ENCODE measurements around the gene EIF3I.
A peak's percentile ranks its signal among the peaks of the same experiment; 100 is the strongest.

Gene EIF3I

GRCh38 chr1:32186077-32186476 lies 36.1 kb upstream of the EIF3I start:
- TF ChIP-seq TAF1 (IDR thresholded peaks at IDR 0.05; ENCODE audit: borderline replicate concordance, low read depth, low read length) (no peak), POLR2AphosphoS5 (IDR thresholded peaks at IDR 0.05; ENCODE audit: low read depth, low read length) (no peak), POLR2A (IDR thresholded peaks at IDR 0.05; ENCODE audit: low read depth, low read length) (no peak)
- no peak for FAIRE-seq
- DNase-seq (ENCODE audit: insufficient read length) = no peak

- TF ChIP-seq TAF1 (IDR thresholded peaks at IDR 0.05; ENCODE audit: borderline replicate concordance, low read depth, low read length) (no peak), POLR2AphosphoS5 (IDR thresholded peaks at IDR 0.05; ENCODE audit: low read depth, low read length) (no peak), POLR2A (IDR thresholded peaks at IDR 0.05; ENCODE audit: low read depth, low read length) (no peak)
- DNase-seq (ENCODE audit: insufficient read length) (no peak), FAIRE-seq (no peak)
Observed at GRCh38 chr1:32186491-32186890, 35.7 kb upstream of the EIF3I start.

GRCh38 chr1:32187850-32188249 lies 34.4 kb upstream of the EIF3I start:
- DNase-seq (ENCODE audit: insufficient read length) (no peak), FAIRE-seq (no peak)
- TF ChIP-seq TAF1 (IDR thresholded peaks at IDR 0.05; ENCODE audit: borderline replicate concordance, low read depth, low read length) (no peak), POLR2A (IDR thresholded peaks at IDR 0.05; ENCODE audit: low read depth, low read length) (no peak), POLR2AphosphoS5 (IDR thresholded peaks at IDR 0.05; ENCODE audit: low read depth, low read length) (no peak)

GRCh38 chr1:32192220-32192948 lies 29.8 kb upstream of the EIF3I start:
- no peak for FAIRE-seq
- TF ChIP-seq POLR2AphosphoS5 (IDR thresholded peaks at IDR 0.05; ENCODE audit: low read depth, low read length) (no peak), TAF1 (IDR thresholded peaks at IDR 0.05; ENCODE audit: borderline replicate concordance, low read depth, low read length) (no peak), POLR2A (IDR thresholded peaks at IDR 0.05; ENCODE audit: low read depth, low read length) (no peak; the same call in 1 of the 2 replicates)
- DNase-seq (ENCODE audit: insufficient read length) = no peak

- TF ChIP-seq POLR2A (IDR thresholded peaks at IDR 0.05; ENCODE audit: low read depth, low read length) (no peak), POLR2AphosphoS5 (IDR thresholded peaks at IDR 0.05; ENCODE audit: low read depth, low read length) (no peak), TAF1 (IDR thresholded peaks at IDR 0.05; ENCODE audit: borderline replicate concordance, low read depth, low read length) (no peak)
- DNase-seq (ENCODE audit: insufficient read length) = no peak
- FAIRE-seq = no peak
Observed at GRCh38 chr1:32194984-32195383, 27.2 kb upstream of the EIF3I start.

- DNase-seq (ENCODE audit: insufficient read length) = no peak
- FAIRE-seq = no peak
- TF ChIP-seq TAF1 (IDR thresholded peaks at IDR 0.05; ENCODE audit: borderline replicate concordance, low read depth, low read length) (no peak), POLR2A (IDR thresholded peaks at IDR 0.05; ENCODE audit: low read depth, low read length) (no peak), POLR2AphosphoS5 (IDR thresholded peaks at IDR 0.05; ENCODE audit: low read depth, low read length) (peak; percentile 36; the same call in 1 of the 2 replicates)
Observed at GRCh38 chr1:32195531-32195930, 26.7 kb upstream of the EIF3I start.

- DNase-seq (ENCODE audit: insufficient read length) = no peak
- TF ChIP-seq TAF1 (IDR thresholded peaks at IDR 0.05; ENCODE audit: borderline replicate concordance, low read depth, low read length) = no peak
- TF ChIP-seq POLR2AphosphoS5 (IDR thresholded peaks at IDR 0.05; ENCODE audit: low read depth, low read length) = peak; percentile 27; the same call in 1 of the 2 replicates
- FAIRE-seq = no peak
Observed at GRCh38 chr1:32195972-32196823, 26.0 kb upstream of the EIF3I start.

- DNase-seq (ENCODE audit: insufficient read length) (no peak), FAIRE-seq (no peak)
Observed at GRCh38 chr1:32197074-32197473, 25.1 kb upstream of the EIF3I start.

GRCh38 chr1:32197837-32198236 lies 24.4 kb upstream of the EIF3I start:
- TF ChIP-seq POLR2AphosphoS5 (IDR thresholded peaks at IDR 0.05; ENCODE audit: low read depth, low read length) = no peak
- TF ChIP-seq POLR2A (IDR thresholded peaks at IDR 0.05; ENCODE audit: low read depth, low read length) = no peak
- TF ChIP-seq TAF1 (IDR thresholded peaks at IDR 0.05; ENCODE audit: borderline replicate concordance, low read depth, low read length) = no peak
- DNase-seq (ENCODE audit: insufficient read length) = no peak
- no peak for FAIRE-seq

More at GRCh38 chr1:32197074-32197473, 25.1 kb upstream of the EIF3I start:
- TF ChIP-seq POLR2AphosphoS5 (IDR thresholded peaks at IDR 0.05; ENCODE audit: low read depth, low read length) (no peak; the same call in 1 of the 2 replicates), POLR2A (IDR thresholded peaks at IDR 0.05; ENCODE audit: low read depth, low read length) (no peak), TAF1 (IDR thresholded peaks at IDR 0.05; ENCODE audit: borderline replicate concordance, low read depth, low read length) (no peak)

GRCh38 chr1:32198237-32199042 lies 23.8 kb upstream of the EIF3I start:
- FAIRE-seq = no peak
- DNase-seq (ENCODE audit: insufficient read length) = no peak
- no peak; the same call in none of the 2 replicates for TF ChIP-seq POLR2AphosphoS5 (IDR thresholded peaks at IDR 0.05; ENCODE audit: low read depth, low read length)
- peak; percentile 45 for TF ChIP-seq POLR2A (IDR thresholded peaks at IDR 0.05; ENCODE audit: low read depth, low read length)
- TF ChIP-seq TAF1 (IDR thresholded peaks at IDR 0.05; ENCODE audit: borderline replicate concordance, low read depth, low read length) = no peak

Data from GM12892 (cell line).